GM23338 (cell line): ENCODE data around the gene COG1. TPM values are rescaled to one million over a fixed set of nuclear protein-coding genes. Genes with fewer than 3 reads are reported as not detected.

Experiments used
- ATAC-seq: fragments of 200-7000 bp; cut with Tn5 transposase; 3 replicates; pipeline ENCODE4 v1.9.1; 2020
- DNase-seq: peaks from one replicate; pipeline ENCODE4 v3.0.0-alpha.2; 2015; ENCODE audit warnings: low spot score
- H2AFZ ChIP-seq: fragments of 200-600 bp; sonication (generic); 2 replicates; pipeline ENCODE4 v1.8.0; 2016; ENCODE audit warnings: antibody characterized with exemption, mild to moderate bottlenecking, moderate library complexity
- H3F3A ChIP-seq: fragments of 200-600 bp; sonication (generic); replicated peaks from 2 replicates; pipeline ENCODE4 v1.8.0; 2017; ENCODE audit warnings: antibody characterized with exemption, mixed run types, low read depth
- H3K27ac ChIP-seq: fragments of 200-600 bp; sonication (generic); 2 replicates; pipeline ENCODE4 v1.6.1; 2016; ENCODE audit warnings: low read depth
- H3K27me3 ChIP-seq: fragments of 200-600 bp; sonication (generic); 2 replicates; pipeline ENCODE4 v1.8.0; 2016; ENCODE audit warnings: mild to moderate bottlenecking, mixed run types, moderate library complexity; ENCODE audit not compliant: insufficient read depth
- H3K36me3 ChIP-seq: fragments of 200-600 bp; sonication (generic); 2 replicates; pipeline ENCODE4 v1.8.0; 2016; ENCODE audit warnings: mild to moderate bottlenecking; ENCODE audit not compliant: insufficient read depth
- H3K4me1 ChIP-seq: fragments of 200-600 bp; sonication (generic); 2 replicates; pipeline ENCODE4 v1.8.0; 2016; ENCODE audit warnings: mild to moderate bottlenecking, moderate library complexity; ENCODE audit not compliant: insufficient read depth
- H3K4me2 ChIP-seq: fragments of 200-600 bp; sonication (generic); 2 replicates; pipeline ENCODE4 v1.7.1; 2017; ENCODE audit warnings: mixed run types
- H3K4me3 ChIP-seq: fragments of 200-600 bp; sonication (generic); 2 replicates; pipeline ENCODE4 v1.6.1; 2016; ENCODE audit warnings: mixed run types
- H3K79me2 ChIP-seq: fragments of 200-600 bp; sonication (generic); replicated peaks from 2 replicates; pipeline ENCODE4 v1.8.0; 2017; ENCODE audit warnings: mild to moderate bottlenecking; ENCODE audit not compliant: insufficient read depth
- H3K9me2 ChIP-seq: fragments of 200-600 bp; sonication (generic); 2 replicates; pipeline ENCODE4 v1.8.0; 2017; ENCODE audit not compliant: insufficient read depth
- H4K20me1 ChIP-seq: fragments of 200-600 bp; sonication (generic); replicated peaks from 2 replicates; pipeline ENCODE4 v1.8.0; 2017; ENCODE audit warnings: mild to moderate bottlenecking; ENCODE audit not compliant: insufficient read depth
- H3K27ac Mint-ChIP-seq: 2 replicates; pipeline ENCODE4 v1.8.0; 2020; ENCODE audit warnings: inconsistent platforms, mild to moderate bottlenecking, moderate library complexity, mixed read lengths
- H3K27me3 Mint-ChIP-seq: 3 replicates; pipeline ENCODE4 v1.8.0; 2022; ENCODE audit warnings: low read depth, mild to moderate bottlenecking, moderate library complexity, mixed read lengths, inconsistent platforms; ENCODE audit not compliant: insufficient read depth, poor library complexity
- H3K36me3 Mint-ChIP-seq: 3 replicates; pipeline ENCODE4 v1.8.0; 2021; ENCODE audit warnings: low read depth, mild to moderate bottlenecking, inconsistent platforms, moderate library complexity, mixed read lengths
- H3K4me1 Mint-ChIP-seq: 3 replicates; pipeline ENCODE4 v1.8.0; 2020; ENCODE audit warnings: mild to moderate bottlenecking, inconsistent platforms, mixed read lengths
- H3K4me3 Mint-ChIP-seq: 3 replicates; pipeline ENCODE4 v1.8.0; 2021; ENCODE audit warnings: moderate library complexity, mild to moderate bottlenecking, inconsistent platforms, mixed read lengths
- H3K9me3 Mint-ChIP-seq: 3 replicates; pipeline ENCODE4 v1.8.0; 2020; ENCODE audit warnings: moderate library complexity, mild to moderate bottlenecking, inconsistent platforms, mixed read lengths
- CREB1 ChIP-seq: fragments of 250-450 bp; sonication (Bioruptor Pico); IDR thresholded peaks from 2 replicates; pipeline ENCODE4 v1.5.0; 2020; ENCODE audit warnings: low read depth, mild to moderate bottlenecking, moderate library complexity
- EZH2 ChIP-seq: fragments of 200-600 bp; sonication (generic); IDR thresholded peaks from one replicate; pipeline ENCODE4 v1.8.0; 2017; ENCODE audit warnings: antibody characterized with exemption, mild to moderate bottlenecking, low read depth; ENCODE audit not compliant: unreplicated experiment
- EZH2phosphoT487 ChIP-seq: fragments of 200-600 bp; sonication (generic); IDR thresholded peaks from one replicate; pipeline ENCODE4 v1.8.1; 2018; ENCODE audit warnings: antibody characterized with exemption; ENCODE audit not compliant: unreplicated experiment
- JUNB ChIP-seq: IDR thresholded peaks from one replicate; pipeline ENCODE4 v1.6.1; 2016; ENCODE audit warnings: antibody characterized with exemption; ENCODE audit not compliant: unreplicated experiment
- POLR2AphosphoS5 ChIP-seq: IDR thresholded peaks from 2 replicates; pipeline ENCODE4 v1.6.1; 2016; ENCODE audit warnings: antibody characterized with exemption, low read depth
- REST ChIP-seq: IDR thresholded peaks from one replicate; pipeline ENCODE4 v1.6.1; 2018; ENCODE audit warnings: antibody characterized with exemption; ENCODE audit not compliant: unreplicated experiment
- ZNF114 ChIP-seq: fragments of 250-450 bp; sonication (Bioruptor Pico); IDR thresholded peaks from 2 replicates; pipeline ENCODE4 v1.5.0; 2020; ENCODE audit warnings: mild to moderate bottlenecking, moderate library complexity
- polyA plus RNA-seq: library from polyadenylated mRNA; unstranded; fragments of >200 nt; fragmentation: Nextera tagmentation; extraction: Ambion mirVana; gene quantifications from 2 replicates; pipeline ENCODE4 v1.2.1, GENCODE V29; 2016
- total RNA-seq: library from RNA; depleted of rRNA; stranded (reverse); fragments of >200 nt; shearing (Covaris generic); gene quantifications from 2 replicates; pipeline ENCODE4 v1.2.3, GENCODE V29; 2014
- TF ChIP-seq, protein P1 (sequence below): fragments of 250-450 bp; sonication (Bioruptor Pico); IDR thresholded peaks from 2 replicates; pipeline ENCODE4 v1.5.0; 2020; ENCODE audit warnings: mild to moderate bottlenecking, moderate library complexity
- TF ChIP-seq, protein P2 (sequence below): IDR thresholded peaks from 2 replicates; pipeline ENCODE4 v1.6.1; 2016; ENCODE audit warnings: antibody characterized with exemption

The COG1 gene
- total and polyA plus RNA-seq, 2 experiments from 2014 or later: 15.0 to 26.1 TPM

- H2AFZ ChIP-seq: no peak overlapping the region
- no peak for DNase-seq
These were observed 37.2 kb downstream of the COG1 start for GRCh38 chr17:73230088-73230487.

More at GRCh38 chr17:73230088-73230487, 37.2 kb downstream of the COG1 start:
- H3K27me3 Mint-ChIP-seq: peaks cover 14% of the 10 kb centered on the region
- H3K27ac Mint-ChIP-seq: no peak overlapping the region
- H3K4me3 ChIP-seq: peak overlapping the region; percentile 94
- peaks cover 11% of the 10 kb centered on the region; the same call in 2 of the 3 replicates for H3K36me3 Mint-ChIP-seq
- H3K4me1 ChIP-seq: peaks cover 44% of the 10 kb centered on the region
- no peaks in the 10 kb centered on the region for H3K9me2 ChIP-seq
- H3F3A ChIP-seq: no peaks in the 10 kb centered on the region
- peaks cover 4% of the 10 kb centered on the region; the same call in 1 of the 2 replicates for H3K36me3 ChIP-seq
- peaks cover 51% of the 10 kb centered on the region for H3K4me1 Mint-ChIP-seq
- H3K9me3 Mint-ChIP-seq: no peaks in the 10 kb centered on the region
- ATAC-seq: no peak
- H3K4me3 Mint-ChIP-seq: peak overlapping the region; percentile 97
- H4K20me1 ChIP-seq: peaks cover 23% of the 10 kb centered on the region; the same call in 1 of the 2 replicates
- no peak overlapping the region for H3K27ac ChIP-seq
- H3K79me2 ChIP-seq: peaks cover 89% of the 10 kb centered on the region
- no peak for TF ChIP-seq CREB1 (CRISPR knock-in tag)
- no peak for TF ChIP-seq EZH2
- no peak for TF ChIP-seq POLR2AphosphoS5
- TF ChIP-seq, protein P1, sequence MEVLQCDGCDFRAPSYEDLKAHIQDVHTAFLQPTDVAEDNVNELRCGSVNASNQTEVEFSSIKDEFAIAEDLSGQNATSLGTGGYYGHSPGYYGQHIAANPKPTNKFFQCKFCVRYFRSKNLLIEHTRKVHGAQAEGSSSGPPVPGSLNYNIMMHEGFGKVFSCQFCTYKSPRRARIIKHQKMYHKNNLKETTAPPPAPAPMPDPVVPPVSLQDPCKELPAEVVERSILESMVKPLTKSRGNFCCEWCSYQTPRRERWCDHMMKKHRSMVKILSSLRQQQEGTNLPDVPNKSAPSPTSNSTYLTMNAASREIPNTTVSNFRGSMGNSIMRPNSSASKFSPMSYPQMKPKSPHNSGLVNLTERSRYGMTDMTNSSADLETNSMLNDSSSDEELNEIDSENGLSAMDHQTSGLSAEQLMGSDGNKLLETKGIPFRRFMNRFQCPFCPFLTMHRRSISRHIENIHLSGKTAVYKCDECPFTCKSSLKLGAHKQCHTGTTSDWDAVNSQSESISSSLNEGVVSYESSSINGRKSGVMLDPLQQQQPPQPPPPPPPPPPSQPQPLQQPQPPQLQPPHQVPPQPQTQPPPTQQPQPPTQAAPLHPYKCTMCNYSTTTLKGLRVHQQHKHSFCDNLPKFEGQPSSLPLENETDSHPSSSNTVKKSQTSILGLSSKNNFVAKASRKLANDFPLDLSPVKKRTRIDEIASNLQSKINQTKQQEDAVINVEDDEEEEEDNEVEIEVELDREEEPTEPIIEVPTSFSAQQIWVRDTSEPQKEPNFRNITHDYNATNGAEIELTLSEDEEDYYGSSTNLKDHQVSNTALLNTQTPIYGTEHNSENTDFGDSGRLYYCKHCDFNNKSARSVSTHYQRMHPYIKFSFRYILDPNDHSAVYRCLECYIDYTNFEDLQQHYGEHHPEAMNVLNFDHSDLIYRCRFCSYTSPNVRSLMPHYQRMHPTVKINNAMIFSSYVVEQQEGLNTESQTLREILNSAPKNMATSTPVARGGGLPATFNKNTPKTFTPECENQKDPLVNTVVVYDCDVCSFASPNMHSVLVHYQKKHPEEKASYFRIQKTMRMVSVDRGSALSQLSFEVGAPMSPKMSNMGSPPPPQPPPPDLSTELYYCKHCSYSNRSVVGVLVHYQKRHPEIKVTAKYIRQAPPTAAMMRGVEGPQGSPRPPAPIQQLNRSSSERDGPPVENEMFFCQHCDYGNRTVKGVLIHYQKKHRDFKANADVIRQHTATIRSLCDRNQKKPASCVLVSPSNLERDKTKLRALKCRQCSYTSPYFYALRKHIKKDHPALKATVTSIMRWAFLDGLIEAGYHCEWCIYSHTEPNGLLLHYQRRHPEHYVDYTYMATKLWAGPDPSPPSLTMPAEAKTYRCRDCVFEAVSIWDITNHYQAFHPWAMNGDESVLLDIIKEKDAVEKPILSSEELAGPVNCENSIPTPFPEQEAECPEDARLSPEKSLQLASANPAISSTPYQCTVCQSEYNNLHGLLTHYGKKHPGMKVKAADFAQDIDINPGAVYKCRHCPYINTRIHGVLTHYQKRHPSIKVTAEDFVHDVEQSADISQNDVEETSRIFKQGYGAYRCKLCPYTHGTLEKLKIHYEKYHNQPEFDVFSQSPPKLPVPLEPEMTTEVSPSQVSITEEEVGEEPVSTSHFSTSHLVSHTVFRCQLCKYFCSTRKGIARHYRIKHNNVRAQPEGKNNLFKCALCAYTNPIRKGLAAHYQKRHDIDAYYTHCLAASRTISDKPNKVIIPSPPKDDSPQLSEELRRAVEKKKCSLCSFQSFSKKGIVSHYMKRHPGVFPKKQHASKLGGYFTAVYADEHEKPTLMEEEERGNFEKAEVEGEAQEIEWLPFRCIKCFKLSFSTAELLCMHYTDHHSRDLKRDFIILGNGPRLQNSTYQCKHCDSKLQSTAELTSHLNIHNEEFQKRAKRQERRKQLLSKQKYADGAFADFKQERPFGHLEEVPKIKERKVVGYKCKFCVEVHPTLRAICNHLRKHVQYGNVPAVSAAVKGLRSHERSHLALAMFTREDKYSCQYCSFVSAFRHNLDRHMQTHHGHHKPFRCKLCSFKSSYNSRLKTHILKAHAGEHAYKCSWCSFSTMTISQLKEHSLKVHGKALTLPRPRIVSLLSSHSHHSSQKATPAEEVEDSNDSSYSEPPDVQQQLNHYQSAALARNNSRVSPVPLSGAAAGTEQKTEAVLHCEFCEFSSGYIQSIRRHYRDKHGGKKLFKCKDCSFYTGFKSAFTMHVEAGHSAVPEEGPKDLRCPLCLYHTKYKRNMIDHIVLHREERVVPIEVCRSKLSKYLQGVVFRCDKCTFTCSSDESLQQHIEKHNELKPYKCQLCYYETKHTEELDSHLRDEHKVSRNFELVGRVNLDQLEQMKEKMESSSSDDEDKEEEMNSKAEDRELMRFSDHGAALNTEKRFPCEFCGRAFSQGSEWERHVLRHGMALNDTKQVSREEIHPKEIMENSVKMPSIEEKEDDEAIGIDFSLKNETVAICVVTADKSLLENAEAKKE (CRISPR knock-in tag): no peak
- TF ChIP-seq ZNF114: no peak
- TF ChIP-seq JUNB: no peak
- TF ChIP-seq, protein P2, sequence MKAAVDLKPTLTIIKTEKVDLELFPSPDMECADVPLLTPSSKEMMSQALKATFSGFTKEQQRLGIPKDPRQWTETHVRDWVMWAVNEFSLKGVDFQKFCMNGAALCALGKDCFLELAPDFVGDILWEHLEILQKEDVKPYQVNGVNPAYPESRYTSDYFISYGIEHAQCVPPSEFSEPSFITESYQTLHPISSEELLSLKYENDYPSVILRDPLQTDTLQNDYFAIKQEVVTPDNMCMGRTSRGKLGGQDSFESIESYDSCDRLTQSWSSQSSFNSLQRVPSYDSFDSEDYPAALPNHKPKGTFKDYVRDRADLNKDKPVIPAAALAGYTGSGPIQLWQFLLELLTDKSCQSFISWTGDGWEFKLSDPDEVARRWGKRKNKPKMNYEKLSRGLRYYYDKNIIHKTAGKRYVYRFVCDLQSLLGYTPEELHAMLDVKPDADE: no peak
- TF ChIP-seq EZH2phosphoT487: no peak
- no peak for TF ChIP-seq REST
- peak overlapping the region; percentile 95 for H3K4me2 ChIP-seq
- no peaks in the 10 kb centered on the region for H3K27me3 ChIP-seq
